H9 (cell line): Measurements from ENCODE around the gene SNRNP70. TPM values are rescaled to one million over a fixed set of nuclear protein-coding genes. Genes with fewer than 3 reads are reported as not detected.
"Not testable (repeated sequence)": the region's sequence is repeated elsewhere in the genome, so short reads cannot be mapped to it uniquely, and the experiment has no call there.

ENCODE experiments used
- DNase-seq: peaks from one replicate; pipeline ENCODE4 v3.0.0-alpha.2; 2017
- H2AFZ ChIP-seq: one replicate; pipeline ENCODE4 v1.6.1; 2013; ENCODE audit warnings: mild to moderate bottlenecking, low read length, control low read depth, moderate library complexity
- H2AK5ac ChIP-seq: 2 replicates; pipeline ENCODE4 v1.6.1; 2013; ENCODE audit warnings: low read length, control low read depth, mixed read lengths; ENCODE audit not compliant: insufficient read length
- H2BK120ac ChIP-seq: one replicate; pipeline ENCODE4 v1.6.1; 2013; ENCODE audit warnings: low read depth, mild to moderate bottlenecking, low read length, control low read depth, inconsistent platforms; ENCODE audit not compliant: poor library complexity, severe bottlenecking
- H2BK12ac ChIP-seq: 2 replicates; pipeline ENCODE4 v1.6.1; 2013; ENCODE audit warnings: low read length, control low read depth, mixed read lengths, low read depth; ENCODE audit not compliant: insufficient read length
- H2BK15ac ChIP-seq: 2 replicates; pipeline ENCODE4 v1.6.1; 2013; ENCODE audit warnings: low read depth, low read length, control low read depth
- H2BK20ac ChIP-seq: one replicate; pipeline ENCODE4 v1.6.1; 2013; ENCODE audit warnings: low read depth, mild to moderate bottlenecking, low read length, control low read depth, inconsistent platforms; ENCODE audit not compliant: poor library complexity, severe bottlenecking
- H2BK5ac ChIP-seq: 2 replicates; pipeline ENCODE4 v1.6.1; 2013; ENCODE audit warnings: low read length, control low read depth, mixed read lengths; ENCODE audit not compliant: insufficient read length
- H3K14ac ChIP-seq: 2 replicates; pipeline ENCODE4 v1.6.1; 2013; ENCODE audit warnings: low read length, control low read depth; ENCODE audit not compliant: insufficient read depth
- H3K18ac ChIP-seq: 2 replicates; pipeline ENCODE4 v1.6.1; 2013; ENCODE audit warnings: low read depth, mild to moderate bottlenecking, mixed read lengths, low read length, control low read depth; ENCODE audit not compliant: insufficient read length
- H3K23ac ChIP-seq: 2 replicates; pipeline ENCODE4 v1.6.1; 2013; ENCODE audit warnings: low read length, control low read depth, mixed read lengths, low read depth; ENCODE audit not compliant: insufficient read length
- H3K23me2 ChIP-seq: 2 replicates; pipeline ENCODE4 v1.6.1; 2013; ENCODE audit warnings: low read depth, mild to moderate bottlenecking, mixed read lengths, low read length, control low read depth; ENCODE audit not compliant: insufficient read length, poor library complexity, severe bottlenecking
- H3K27ac ChIP-seq: 2 replicates; pipeline ENCODE4 v1.5.1; 2013; ENCODE audit warnings: low read length, control low read depth, mixed read lengths, low read depth; ENCODE audit not compliant: insufficient read length
- H3K27me3 ChIP-seq: 2 replicates; pipeline ENCODE4 v1.6.1; 2013; ENCODE audit warnings: low read length, control low read depth, inconsistent platforms; ENCODE audit not compliant: insufficient read depth
- H3K4ac ChIP-seq: 2 replicates; pipeline ENCODE4 v1.6.1; 2013; ENCODE audit warnings: low read depth, mild to moderate bottlenecking, control low read depth, inconsistent platforms, low read length, moderate library complexity
- H3K4me1 ChIP-seq: 2 replicates; pipeline ENCODE4 v1.6.1; 2013; ENCODE audit warnings: low read length, control low read depth, inconsistent platforms; ENCODE audit not compliant: insufficient read depth
- H3K4me2 ChIP-seq: 2 replicates; pipeline ENCODE4 v1.6.1; 2013; ENCODE audit warnings: low read length, control low read depth, mixed read lengths; ENCODE audit not compliant: insufficient read length, insufficient read depth
- H3K56ac ChIP-seq: 2 replicates; pipeline ENCODE4 v1.6.1; 2013; ENCODE audit warnings: low read depth, mild to moderate bottlenecking, mixed read lengths, low read length, control low read depth; ENCODE audit not compliant: insufficient read length
- H3K79me1 ChIP-seq: 2 replicates; pipeline ENCODE4 v1.6.1; 2013; ENCODE audit warnings: low read depth, mild to moderate bottlenecking, moderate library complexity, low read length, control low read depth, inconsistent platforms; ENCODE audit not compliant: insufficient read depth, poor library complexity, severe bottlenecking
- H3K79me2 ChIP-seq: 2 replicates; pipeline ENCODE4 v1.6.1; 2013; ENCODE audit warnings: low read length, control low read depth, inconsistent platforms; ENCODE audit not compliant: insufficient read depth
- H3K9ac ChIP-seq: 2 replicates; pipeline ENCODE4 v1.6.1; 2013; ENCODE audit warnings: low read length, control low read depth, mixed read lengths; ENCODE audit not compliant: insufficient read length; ENCODE audit errors: extremely low read depth
- H3K9me3 ChIP-seq: one replicate; pipeline ENCODE4 v1.6.1; 2013; ENCODE audit warnings: low read depth, low read length, inconsistent platforms; ENCODE audit not compliant: control insufficient read depth
- H3T11ph ChIP-seq: one replicate; pipeline ENCODE4 v1.6.1; 2013; ENCODE audit warnings: mild to moderate bottlenecking, low read length, control low read depth, inconsistent platforms
- H4K20me1 ChIP-seq: one replicate; pipeline ENCODE4 v1.6.1; 2013; ENCODE audit not compliant: control insufficient read depth, insufficient read length, insufficient read depth
- H4K5ac ChIP-seq: 2 replicates; pipeline ENCODE4 v1.6.1; 2013; ENCODE audit warnings: low read depth, mild to moderate bottlenecking, mixed read lengths, low read length, control low read depth; ENCODE audit not compliant: insufficient read length
- H4K8ac ChIP-seq: replicated peaks from 2 replicates; pipeline ENCODE4 v1.6.1; 2013; ENCODE audit warnings: low read length, control low read depth, mixed read lengths, low read depth; ENCODE audit not compliant: insufficient read length
- H4K91ac ChIP-seq: 2 replicates; pipeline ENCODE4 v1.6.1; 2013; ENCODE audit warnings: low read depth, mild to moderate bottlenecking, moderate library complexity, mixed read lengths, low read length, control low read depth; ENCODE audit not compliant: insufficient read length
- H3K27ac Mint-ChIP-seq, 3 experiments: 2 replicates in 2 of 3; 3 replicates in 1 of 3; pipeline ENCODE4 v1.8.0; 2020 to 2021; ENCODE audit warnings: mixed read lengths in 3 of 3, mild to moderate bottlenecking in 1 of 3, moderate library complexity in 1 of 3
- H3K27me3 Mint-ChIP-seq: 2 replicates; pipeline ENCODE4 v1.8.0; 2021; ENCODE audit warnings: low read depth, mild to moderate bottlenecking, moderate library complexity, mixed read lengths
- H3K36me3 Mint-ChIP-seq, 3 experiments: 2 replicates in 2 of 3; 3 replicates in 1 of 3; pipeline ENCODE4 v1.8.0; 2020 to 2021; ENCODE audit warnings: low read depth in 3 of 3, mixed read lengths in 3 of 3; ENCODE audit not compliant: insufficient read depth in 1 of 3
- H3K4me1 Mint-ChIP-seq, 2 experiments: 2 replicates each; pipeline ENCODE4 v1.8.0; 2020; ENCODE audit warnings: mixed read lengths in 2 of 2
- H3K4me3 Mint-ChIP-seq, 2 experiments: 2 replicates in 1 of 2; 3 replicates in 1 of 2; pipeline ENCODE4 v1.8.0; 2020 to 2021; ENCODE audit warnings: mild to moderate bottlenecking in 2 of 2, mixed read lengths in 2 of 2, moderate library complexity in 1 of 2
- H3K9me3 Mint-ChIP-seq, 2 experiments: 2 replicates in 1 of 2; 3 replicates in 1 of 2; pipeline ENCODE4 v1.8.0; 2020; ENCODE audit warnings: mild to moderate bottlenecking in 2 of 2, mixed read lengths in 2 of 2, moderate library complexity in 1 of 2
- WGBS: extraction: QIAGEN DNeasy Blood & Tissue Kit; methylation state at CpG from one replicate; pipeline ENCODE4 v1.1.7; 2013; ENCODE audit warnings: missing lambda C conversion rate, low lambda C conversion rate, mixed read lengths; ENCODE audit not compliant: insufficient read length; ENCODE audit errors: extremely low coverage; 5-methylcytosine and 5-hydroxymethylcytosine counted together
- total RNA-seq: library from RNA; stranded (reverse); gene quantifications from 2 replicates; pipeline ENCODE4 v1.2.1, GENCODE V29; 2021

SNRNP70 gene
- total RNA-seq, 1 experiment from 2014 or later, result 295 TPM

- H3K27ac Mint-ChIP-seq, H3K9ac ChIP-seq, H3K56ac ChIP-seq, H2BK5ac ChIP-seq, DNase-seq, H3K4me3 Mint-ChIP-seq, H3K18ac ChIP-seq, H3K27ac ChIP-seq, H2AK5ac ChIP-seq, H3K23me2 ChIP-seq, H3K4me2 ChIP-seq, H4K8ac ChIP-seq, H3K27me3 ChIP-seq, H3K9me3 Mint-ChIP-seq, H3K14ac ChIP-seq, H2AFZ ChIP-seq, H2BK15ac ChIP-seq, H2BK20ac ChIP-seq, H3K23ac ChIP-seq, H3K4ac ChIP-seq, H4K20me1 ChIP-seq, H2BK120ac ChIP-seq, H3K79me2 ChIP-seq, H3K4me1 ChIP-seq, H4K91ac ChIP-seq, H4K5ac ChIP-seq, H3K79me1 ChIP-seq, H2BK12ac ChIP-seq, H3K36me3 Mint-ChIP-seq, H3K9me3 ChIP-seq, H3T11ph ChIP-seq: not testable (repeated sequence)
- H3K27me3 Mint-ChIP-seq, result peaks cover 36% of the 10 kb centered on the region
- WGBS, result no CpG with 5 or more reads among the region's 4 CpGs
- peaks cover 0 to 14% of the 10 kb centered on the region in 2 experiments; a peak in 2 of 4 replicates for H3K4me1 Mint-ChIP-seq
Measured at GRCh38 chr19:49049834-49050233, 35.4 kb upstream of the SNRNP70 start.

- not testable (repeated sequence) for H3K9ac ChIP-seq, H2BK15ac ChIP-seq, H3K9me3 Mint-ChIP-seq, H3K79me2 ChIP-seq, H4K8ac ChIP-seq, H3K79me1 ChIP-seq, H2BK120ac ChIP-seq, H3K4ac ChIP-seq, H3T11ph ChIP-seq, H2BK12ac ChIP-seq, H3K23me2 ChIP-seq, H3K27me3 ChIP-seq, H3K56ac ChIP-seq, H3K4me2 ChIP-seq, H2BK20ac ChIP-seq, H2AK5ac ChIP-seq, DNase-seq, H3K4me1 ChIP-seq, H3K4me3 Mint-ChIP-seq, H2AFZ ChIP-seq, H3K23ac ChIP-seq, H4K91ac ChIP-seq, H4K5ac ChIP-seq, H3K9me3 ChIP-seq, H2BK5ac ChIP-seq, H3K27ac Mint-ChIP-seq, H4K20me1 ChIP-seq, H3K36me3 Mint-ChIP-seq, H3K14ac ChIP-seq, H3K18ac ChIP-seq, H3K27ac ChIP-seq
- WGBS, result no CpG with 5 or more reads among the region's 24 CpGs
- Mint-ChIP-seq H3K27me3 (peaks cover 39% of the 10 kb centered on the region), H3K4me1 (peaks cover 0 to 14% of the 10 kb centered on the region in 2 experiments; a peak in 2 of 4 replicates)
Measured at GRCh38 chr19:49050376-49051033, 34.7 kb upstream of the SNRNP70 start.
